Neural cell (in vitro differentiated cells): ENCODE data around the gene LDLRAD2.

ENCODE experiments used
- EP300 ChIP-seq: fragments of 450-650 bp; conservative IDR thresholded peaks from 2 replicates; pipeline ENCODE4 v1.6.1; 2014; ENCODE audit warnings: antibody characterized with exemption, mild to moderate bottlenecking, moderate library complexity; ENCODE audit not compliant: poor library complexity, severe bottlenecking
- EZH2 ChIP-seq: fragments of 200-600, 300-800 bp; shearing (Covaris generic), sonication (generic); IDR thresholded peaks from 2 replicates; pipeline ENCODE4 v1.6.1; 2014; ENCODE audit warnings: antibody characterized with exemption, low read length, borderline replicate concordance, mild to moderate bottlenecking; ENCODE audit not compliant: insufficient read depth, poor library complexity, severe bottlenecking
- MXI1 ChIP-seq: fragments of 450-650 bp; conservative IDR thresholded peaks from 2 replicates; pipeline ENCODE4 v1.6.1; 2014; ENCODE audit warnings: antibody characterized with exemption, mild to moderate bottlenecking; ENCODE audit not compliant: poor library complexity, severe bottlenecking
- POLR2AphosphoS5 ChIP-seq: IDR thresholded peaks from 2 replicates; pipeline ENCODE4 v1.6.1; 2012
- RAD21 ChIP-seq: fragments of 450-650 bp; conservative IDR thresholded peaks from 2 replicates; pipeline ENCODE4 v1.6.1; 2014; ENCODE audit warnings: antibody characterized with exemption, mild to moderate bottlenecking, moderate library complexity
- TF ChIP-seq, protein P1 (sequence below): fragments of 450-650 bp; IDR thresholded peaks from 2 replicates; pipeline ENCODE4 v1.5.1; 2014; ENCODE audit warnings: antibody characterized with exemption, mild to moderate bottlenecking, moderate library complexity; ENCODE audit not compliant: poor library complexity, severe bottlenecking
- TF ChIP-seq, protein P2 (sequence below): IDR thresholded peaks from 2 replicates; pipeline ENCODE4 v1.6.1; 2012; ENCODE audit warnings: borderline replicate concordance

DNA sequence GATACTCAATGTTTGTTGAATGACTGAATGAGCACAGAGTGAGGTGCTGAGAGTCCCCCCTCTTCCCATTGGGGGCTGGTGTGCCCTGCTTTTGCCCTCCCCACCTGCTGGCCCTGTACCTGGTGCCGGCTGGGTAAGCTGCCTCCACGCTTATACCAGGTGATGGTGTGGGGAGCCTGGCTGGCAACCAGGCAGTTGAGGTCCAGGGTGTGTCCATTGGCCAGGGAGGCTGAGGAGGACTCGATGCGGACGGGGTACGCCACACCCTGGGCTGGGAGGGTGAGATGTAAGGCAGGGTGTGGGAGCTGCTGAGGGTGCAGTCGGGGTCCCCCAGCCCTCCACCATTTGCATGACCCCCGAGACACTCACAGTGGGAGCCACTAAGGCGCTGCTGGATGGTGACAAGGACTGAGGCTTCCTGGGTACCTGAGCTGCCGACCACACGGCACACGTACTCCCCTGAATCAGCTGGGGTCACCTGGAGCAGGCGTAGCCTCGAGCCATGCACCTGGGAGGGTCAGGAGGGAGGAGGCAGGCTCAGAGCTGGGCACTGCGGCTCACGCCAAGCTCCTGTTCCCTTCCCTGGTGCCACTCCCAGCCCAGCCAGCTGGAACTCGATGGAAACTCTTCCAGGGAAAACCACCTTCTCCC lies 36.6 kb downstream of the LDLRAD2 start:
- TF ChIP-seq, protein P1, sequence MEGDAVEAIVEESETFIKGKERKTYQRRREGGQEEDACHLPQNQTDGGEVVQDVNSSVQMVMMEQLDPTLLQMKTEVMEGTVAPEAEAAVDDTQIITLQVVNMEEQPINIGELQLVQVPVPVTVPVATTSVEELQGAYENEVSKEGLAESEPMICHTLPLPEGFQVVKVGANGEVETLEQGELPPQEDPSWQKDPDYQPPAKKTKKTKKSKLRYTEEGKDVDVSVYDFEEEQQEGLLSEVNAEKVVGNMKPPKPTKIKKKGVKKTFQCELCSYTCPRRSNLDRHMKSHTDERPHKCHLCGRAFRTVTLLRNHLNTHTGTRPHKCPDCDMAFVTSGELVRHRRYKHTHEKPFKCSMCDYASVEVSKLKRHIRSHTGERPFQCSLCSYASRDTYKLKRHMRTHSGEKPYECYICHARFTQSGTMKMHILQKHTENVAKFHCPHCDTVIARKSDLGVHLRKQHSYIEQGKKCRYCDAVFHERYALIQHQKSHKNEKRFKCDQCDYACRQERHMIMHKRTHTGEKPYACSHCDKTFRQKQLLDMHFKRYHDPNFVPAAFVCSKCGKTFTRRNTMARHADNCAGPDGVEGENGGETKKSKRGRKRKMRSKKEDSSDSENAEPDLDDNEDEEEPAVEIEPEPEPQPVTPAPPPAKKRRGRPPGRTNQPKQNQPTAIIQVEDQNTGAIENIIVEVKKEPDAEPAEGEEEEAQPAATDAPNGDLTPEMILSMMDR: no peak
- no peak for TF ChIP-seq EP300
- TF ChIP-seq EZH2: no peak
- TF ChIP-seq, protein P2, sequence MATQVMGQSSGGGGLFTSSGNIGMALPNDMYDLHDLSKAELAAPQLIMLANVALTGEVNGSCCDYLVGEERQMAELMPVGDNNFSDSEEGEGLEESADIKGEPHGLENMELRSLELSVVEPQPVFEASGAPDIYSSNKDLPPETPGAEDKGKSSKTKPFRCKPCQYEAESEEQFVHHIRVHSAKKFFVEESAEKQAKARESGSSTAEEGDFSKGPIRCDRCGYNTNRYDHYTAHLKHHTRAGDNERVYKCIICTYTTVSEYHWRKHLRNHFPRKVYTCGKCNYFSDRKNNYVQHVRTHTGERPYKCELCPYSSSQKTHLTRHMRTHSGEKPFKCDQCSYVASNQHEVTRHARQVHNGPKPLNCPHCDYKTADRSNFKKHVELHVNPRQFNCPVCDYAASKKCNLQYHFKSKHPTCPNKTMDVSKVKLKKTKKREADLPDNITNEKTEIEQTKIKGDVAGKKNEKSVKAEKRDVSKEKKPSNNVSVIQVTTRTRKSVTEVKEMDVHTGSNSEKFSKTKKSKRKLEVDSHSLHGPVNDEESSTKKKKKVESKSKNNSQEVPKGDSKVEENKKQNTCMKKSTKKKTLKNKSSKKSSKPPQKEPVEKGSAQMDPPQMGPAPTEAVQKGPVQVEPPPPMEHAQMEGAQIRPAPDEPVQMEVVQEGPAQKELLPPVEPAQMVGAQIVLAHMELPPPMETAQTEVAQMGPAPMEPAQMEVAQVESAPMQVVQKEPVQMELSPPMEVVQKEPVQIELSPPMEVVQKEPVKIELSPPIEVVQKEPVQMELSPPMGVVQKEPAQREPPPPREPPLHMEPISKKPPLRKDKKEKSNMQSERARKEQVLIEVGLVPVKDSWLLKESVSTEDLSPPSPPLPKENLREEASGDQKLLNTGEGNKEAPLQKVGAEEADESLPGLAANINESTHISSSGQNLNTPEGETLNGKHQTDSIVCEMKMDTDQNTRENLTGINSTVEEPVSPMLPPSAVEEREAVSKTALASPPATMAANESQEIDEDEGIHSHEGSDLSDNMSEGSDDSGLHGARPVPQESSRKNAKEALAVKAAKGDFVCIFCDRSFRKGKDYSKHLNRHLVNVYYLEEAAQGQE: no peak
- TF ChIP-seq MXI1: no peak
- TF ChIP-seq POLR2AphosphoS5: no peak
- TF ChIP-seq RAD21: no peak
